Activated T-helper 17 cell treated with anti-CD3 and anti-CD28 coated beads, Interleukin-2, amount 50 U/mL, for 72 hours (primary cell): ENCODE results near the gene SHROOM2. TPM values are rescaled to one million over a fixed set of nuclear protein-coding genes. Genes with fewer than 3 reads are reported as not detected.
"Not testable (repeated sequence)": the region's sequence is repeated elsewhere in the genome, so short reads cannot be mapped to it uniquely, and the experiment has no call there.

ENCODE experiments used
- ATAC-seq: fragments of 150-1000 bp; cut with Tn5 transposase; replicated peaks from 2 replicates; pipeline ENCODE4 v1.10.0; 2021; ENCODE audit warnings: mild to moderate bottlenecking, moderate library complexity
- H3K27ac Mint-ChIP-seq: one replicate; pipeline ENCODE4 v1.8.0; 2022; ENCODE audit warnings: mixed read lengths
- H3K27me3 Mint-ChIP-seq: one replicate; pipeline ENCODE4 v1.8.0; 2022; ENCODE audit warnings: mixed read lengths
- H3K36me3 Mint-ChIP-seq: one replicate; pipeline ENCODE4 v1.8.0; 2022; ENCODE audit warnings: low read depth, mild to moderate bottlenecking, mixed read lengths
- H3K4me1 Mint-ChIP-seq: one replicate; pipeline ENCODE4 v1.8.0; 2022; ENCODE audit warnings: mixed read lengths
- H3K4me3 Mint-ChIP-seq: one replicate; pipeline ENCODE4 v1.8.0; 2022; ENCODE audit warnings: mild to moderate bottlenecking, mixed read lengths
- H3K9me3 Mint-ChIP-seq: one replicate; pipeline ENCODE4 v1.8.0; 2022; ENCODE audit warnings: mixed read lengths
- total RNA-seq, 2 donors: library from RNA; stranded (reverse); gene quantifications; one replicate each; pipeline ENCODE4 v1.2.3, GENCODE V29; 2022

SHROOM2 gene
- total RNA-seq, 2 donors from 2014 or later = not detected

- Mint-ChIP-seq H3K27me3 (peaks cover 9% of the 10 kb centered on the region), H3K36me3 (no peaks in the 10 kb centered on the region), H3K4me1 (no peaks in the 10 kb centered on the region), H3K4me3 (no peak overlapping the region), H3K9me3 (peaks cover 4% of the 10 kb centered on the region), H3K27ac (no peak overlapping the region)
- no peak for ATAC-seq
Measured at GRCh38 chrX:9802737-9803136, 16.5 kb downstream of the SHROOM2 start.

- H3K9me3 Mint-ChIP-seq = peaks cover 4% of the 10 kb centered on the region
- no peak for ATAC-seq
- no peak overlapping the region for H3K4me3 Mint-ChIP-seq
- no peaks in the 10 kb centered on the region for H3K36me3 Mint-ChIP-seq
- peaks cover 6% of the 10 kb centered on the region for H3K27me3 Mint-ChIP-seq
- no peak overlapping the region for H3K27ac Mint-ChIP-seq
- H3K4me1 Mint-ChIP-seq = no peaks in the 10 kb centered on the region
Measured at GRCh38 chrX:9804444-9804843, 18.2 kb downstream of the SHROOM2 start.

GRCh38 chrX:9805956-9806355, 19.7 kb downstream of the SHROOM2 start:
- Mint-ChIP-seq H3K27ac (no peak overlapping the region), H3K36me3 (no peaks in the 10 kb centered on the region), H3K4me1 (no peaks in the 10 kb centered on the region), H3K9me3 (no peaks in the 10 kb centered on the region), H3K4me3 (no peak overlapping the region), H3K27me3 (no peaks in the 10 kb centered on the region)
- ATAC-seq = no peak

GRCh38 chrX:9807355-9808182, 21.3 kb downstream of the SHROOM2 start:
- no peak overlapping the region for H3K27ac Mint-ChIP-seq
- H3K4me3 Mint-ChIP-seq = no peak overlapping the region
- no peaks in the 10 kb centered on the region for H3K36me3 Mint-ChIP-seq
- ATAC-seq = no peak
- no peaks in the 10 kb centered on the region for H3K9me3 Mint-ChIP-seq
- no peaks in the 10 kb centered on the region for H3K27me3 Mint-ChIP-seq
- H3K4me1 Mint-ChIP-seq = no peaks in the 10 kb centered on the region

- H3K36me3 Mint-ChIP-seq, H3K4me1 Mint-ChIP-seq, ATAC-seq, H3K4me3 Mint-ChIP-seq, H3K9me3 Mint-ChIP-seq, H3K27me3 Mint-ChIP-seq, H3K27ac Mint-ChIP-seq: not testable (repeated sequence)
Measured at GRCh38 chrX:9809876-9810275, 23.6 kb downstream of the SHROOM2 start.

- not testable (repeated sequence) for H3K4me3 Mint-ChIP-seq, H3K9me3 Mint-ChIP-seq, H3K27me3 Mint-ChIP-seq, ATAC-seq, H3K4me1 Mint-ChIP-seq, H3K36me3 Mint-ChIP-seq, H3K27ac Mint-ChIP-seq
Measured at GRCh38 chrX:9811086-9811485, 24.9 kb downstream of the SHROOM2 start.

GRCh38 chrX:9816084-9816700, 30.0 kb downstream of the SHROOM2 start:
- Mint-ChIP-seq H3K27ac (no peak overlapping the region), H3K9me3 (no peaks in the 10 kb centered on the region), H3K36me3 (no peaks in the 10 kb centered on the region), H3K4me1 (no peaks in the 10 kb centered on the region), H3K4me3 (no peak overlapping the region), H3K27me3 (peaks cover 5% of the 10 kb centered on the region)
- ATAC-seq = no peak

- H3K4me3 Mint-ChIP-seq = no peak overlapping the region
- ATAC-seq = no peak
- no peaks in the 10 kb centered on the region for H3K36me3 Mint-ChIP-seq
- no peak overlapping the region for H3K27ac Mint-ChIP-seq
- no peaks in the 10 kb centered on the region for H3K4me1 Mint-ChIP-seq
- H3K27me3 Mint-ChIP-seq = peaks cover 3% of the 10 kb centered on the region
- H3K9me3 Mint-ChIP-seq = no peaks in the 10 kb centered on the region
Measured at GRCh38 chrX:9821572-9821971, 35.3 kb downstream of the SHROOM2 start.

- H3K36me3 Mint-ChIP-seq = no peaks in the 10 kb centered on the region
- H3K27ac Mint-ChIP-seq = no peak overlapping the region
- peaks cover 6% of the 10 kb centered on the region for H3K27me3 Mint-ChIP-seq
Measured at GRCh38 chrX:9824554-9824953, 38.3 kb downstream of the SHROOM2 start.

GRCh38 chrX:9825129-9825790, 39.0 kb downstream of the SHROOM2 start:
- ATAC-seq = no peak
- H3K4me3 Mint-ChIP-seq = no peak overlapping the region
- no peaks in the 10 kb centered on the region for H3K4me1 Mint-ChIP-seq
- no peaks in the 10 kb centered on the region for H3K36me3 Mint-ChIP-seq
- H3K27ac Mint-ChIP-seq = no peak overlapping the region
- no peaks in the 10 kb centered on the region for H3K9me3 Mint-ChIP-seq
- H3K27me3 Mint-ChIP-seq = peaks cover 6% of the 10 kb centered on the region

More at GRCh38 chrX:9824554-9824953, 38.3 kb downstream of the SHROOM2 start:
- Mint-ChIP-seq H3K9me3 (no peaks in the 10 kb centered on the region), H3K4me3 (no peak overlapping the region), H3K4me1 (no peaks in the 10 kb centered on the region)
- ATAC-seq = no peak

GRCh38 chrX:9825966-9826365, 39.7 kb downstream of the SHROOM2 start:
- H3K9me3 Mint-ChIP-seq = no peaks in the 10 kb centered on the region
- peaks cover 10% of the 10 kb centered on the region for H3K27me3 Mint-ChIP-seq
- no peaks in the 10 kb centered on the region for H3K4me1 Mint-ChIP-seq
- no peaks in the 10 kb centered on the region for H3K36me3 Mint-ChIP-seq
- H3K27ac Mint-ChIP-seq = no peak overlapping the region
- no peak for ATAC-seq
- H3K4me3 Mint-ChIP-seq = no peak overlapping the region

- peak; percentile 92 for ATAC-seq
- Mint-ChIP-seq H3K27me3 (peaks cover 10% of the 10 kb centered on the region), H3K9me3 (no peaks in the 10 kb centered on the region), H3K36me3 (no peaks in the 10 kb centered on the region), H3K4me1 (no peaks in the 10 kb centered on the region), H3K27ac (no peak overlapping the region), H3K4me3 (no peak overlapping the region)
Measured at GRCh38 chrX:9829308-9830267, 43.4 kb downstream of the SHROOM2 start.

- Mint-ChIP-seq H3K4me3 (no peak overlapping the region), H3K36me3 (no peaks in the 10 kb centered on the region), H3K27ac (no peak overlapping the region), H3K9me3 (no peaks in the 10 kb centered on the region), H3K4me1 (no peaks in the 10 kb centered on the region), H3K27me3 (peaks cover 6% of the 10 kb centered on the region)
- ATAC-seq = no peak
Measured at GRCh38 chrX:9832811-9833210, 46.6 kb downstream of the SHROOM2 start.

GRCh38 chrX:9835585-9836210, 49.5 kb downstream of the SHROOM2 start:
- Mint-ChIP-seq H3K27ac (no peak overlapping the region), H3K9me3 (no peaks in the 10 kb centered on the region), H3K4me1 (no peaks in the 10 kb centered on the region), H3K27me3 (peaks cover 4% of the 10 kb centered on the region), H3K4me3 (no peak overlapping the region), H3K36me3 (no peaks in the 10 kb centered on the region)
- no peak for ATAC-seq
